WTC11 (cell line): Measurements from ENCODE around the gene ZBTB37. TPM values are rescaled to one million over a fixed set of nuclear protein-coding genes. Genes with fewer than 3 reads are reported as not detected.

Source experiments
- ATAC-seq: fragments of 200-7000 bp; cut with Tn5 transposase; 2 replicates; pipeline ENCODE4 v1.10.0; 2021; ENCODE audit warnings: mild to moderate bottlenecking, moderate library complexity
- CTCF ChIA-PET: fragments of 300-600 bp; sonication (Branson Sonifier 250); formaldehyde crosslinking; loops from one replicate; lab custom pipeline; 2021; ENCODE audit warnings: antibody characterized with exemption; lab: Charles Lee
- POLR2A ChIA-PET: fragments of 350-600 bp; sonication (Branson Sonifier 250); formaldehyde crosslinking; loops from one replicate; lab custom pipeline; 2021; ENCODE audit warnings: antibody characterized with exemption; lab: Charles Lee
- DNase-seq: peaks from one replicate; pipeline ENCODE4 v3.0.0; 2021; ENCODE audit warnings: low spot score
- H3K27ac Mint-ChIP-seq: 2 replicates; pipeline ENCODE4 v1.8.0; 2021; ENCODE audit warnings: mixed read lengths
- H3K27me3 Mint-ChIP-seq: 2 replicates; pipeline ENCODE4 v1.8.0; 2021; ENCODE audit warnings: low read depth, mild to moderate bottlenecking, moderate library complexity, mixed read lengths
- H3K36me3 Mint-ChIP-seq: 2 replicates; pipeline ENCODE4 v1.8.0; 2021; ENCODE audit warnings: mixed read lengths
- H3K4me1 Mint-ChIP-seq: 2 replicates; pipeline ENCODE4 v1.8.0; 2022; ENCODE audit warnings: mixed read lengths
- H3K4me3 Mint-ChIP-seq: 2 replicates; pipeline ENCODE4 v1.8.0; 2021; ENCODE audit warnings: mild to moderate bottlenecking, moderate library complexity, mixed read lengths
- H3K9me3 Mint-ChIP-seq: 2 replicates; pipeline ENCODE4 v1.8.0; 2021; ENCODE audit warnings: mixed read lengths
- AFF4 ChIP-seq: sonication (generic); formaldehyde crosslinking; IDR thresholded peaks from 2 replicates; pipeline ENCODE4 v1.8.1; 2023; ENCODE audit warnings: mild to moderate bottlenecking, missing genetic modification reagents, borderline replicate concordance
- AR ChIP-seq: fragments of 250-450 bp; sonication (Bioruptor Pico); IDR thresholded peaks from 2 replicates; pipeline ENCODE4 v1.9.0; 2021; ENCODE audit warnings: mild to moderate bottlenecking
- ATF6 ChIP-seq: sonication (generic); formaldehyde crosslinking; IDR thresholded peaks from 2 replicates; pipeline ENCODE4 v1.8.1; 2023; ENCODE audit warnings: mild to moderate bottlenecking, missing genetic modification reagents
- E2F4 ChIP-seq: sonication (generic); formaldehyde crosslinking; IDR thresholded peaks from 2 replicates; pipeline ENCODE4 v1.8.1; 2022; ENCODE audit warnings: low read depth, mild to moderate bottlenecking, moderate library complexity, missing genetic modification reagents, borderline replicate concordance
- E2F5 ChIP-seq: sonication (generic); formaldehyde crosslinking; IDR thresholded peaks from 2 replicates; pipeline ENCODE4 v1.8.1; 2022; ENCODE audit warnings: mild to moderate bottlenecking, moderate library complexity, missing genetic modification reagents
- EMX1 ChIP-seq: fragments of 250-450 bp; sonication (Bioruptor Pico); IDR thresholded peaks from 2 replicates; pipeline ENCODE4 v1.8.0; 2021; ENCODE audit warnings: mild to moderate bottlenecking
- ETV6 ChIP-seq: sonication (generic); formaldehyde crosslinking; IDR thresholded peaks from 2 replicates; pipeline ENCODE4 v1.8.1; 2022; ENCODE audit warnings: mild to moderate bottlenecking, missing genetic modification reagents
- FOXK1 ChIP-seq: sonication (generic); formaldehyde crosslinking; IDR thresholded peaks from 2 replicates; pipeline ENCODE4 v1.8.0; 2022; ENCODE audit warnings: mild to moderate bottlenecking, moderate library complexity, missing genetic modification reagents
- HMGXB4 ChIP-seq: sonication (generic); formaldehyde crosslinking; IDR thresholded peaks from 2 replicates; pipeline ENCODE4 v1.8.1; 2023; ENCODE audit warnings: mild to moderate bottlenecking, moderate library complexity, missing genetic modification reagents
- IRF1 ChIP-seq: sonication (generic); formaldehyde crosslinking; IDR thresholded peaks from 2 replicates; pipeline ENCODE4 v1.8.0; 2023; ENCODE audit warnings: missing genetic modification reagents
- JAZF1 ChIP-seq: fragments of 250-450 bp; sonication (Bioruptor Pico); IDR thresholded peaks from 2 replicates; pipeline ENCODE4 v1.9.0; 2021; ENCODE audit warnings: moderate library complexity, mild to moderate bottlenecking, inconsistent platforms
- KAT7 ChIP-seq: sonication (generic); formaldehyde crosslinking; IDR thresholded peaks from 2 replicates; pipeline ENCODE4 v1.8.1; 2023; ENCODE audit warnings: missing genetic modification reagents, mild to moderate bottlenecking, borderline replicate concordance
- NFATC4 ChIP-seq: fragments of 250-450 bp; sonication (Bioruptor Pico); IDR thresholded peaks from 2 replicates; pipeline ENCODE4 v1.9.0; 2021; ENCODE audit warnings: mild to moderate bottlenecking
- NR3C1 ChIP-seq: sonication (generic); formaldehyde crosslinking; conservative IDR thresholded peaks from 2 replicates; pipeline ENCODE4 v1.8.1; 2023; ENCODE audit warnings: low read depth, mild to moderate bottlenecking, missing genetic modification reagents
- RORB ChIP-seq: fragments of 250-450 bp; sonication (Bioruptor Pico); IDR thresholded peaks from 2 replicates; pipeline ENCODE4 v1.9.0; 2021; ENCODE audit warnings: mild to moderate bottlenecking
- SOX15 ChIP-seq: fragments of 250-450 bp; sonication (Bioruptor Pico); IDR thresholded peaks from 2 replicates; pipeline ENCODE4 v1.9.0; 2021; ENCODE audit warnings: mild to moderate bottlenecking
- ZNF232 ChIP-seq: sonication (generic); formaldehyde crosslinking; IDR thresholded peaks from 2 replicates; pipeline ENCODE4 v1.8.0; 2022; ENCODE audit warnings: mild to moderate bottlenecking, missing genetic modification reagents
- ZNF423 ChIP-seq: fragments of 250-450 bp; sonication (Bioruptor Pico); IDR thresholded peaks from 2 replicates; pipeline ENCODE4 v2.1.2; 2022; ENCODE audit warnings: mild to moderate bottlenecking, moderate library complexity
- ZNF512 ChIP-seq: sonication (generic); formaldehyde crosslinking; IDR thresholded peaks from 2 replicates; pipeline ENCODE4 v1.8.1; 2022; ENCODE audit warnings: missing genetic modification reagents, borderline replicate concordance
- total RNA-seq: library from RNA; stranded (reverse); gene quantifications from 3 replicates; pipeline ENCODE4 v1.2.3, GENCODE V29; 2021

The ZBTB37 gene
- total RNA-seq, 1 experiment from 2014 or later = 14.4 TPM

GRCh38 chr1:173867141-173867752 is 933 bp upstream of the ZBTB37 start (continued):
- TF ChIP-seq ATF6 (CRISPR knock-in tag) = no peak
- peak; percentile 61; the same call in 1 of the 2 replicates for TF ChIP-seq JAZF1 (CRISPR knock-in tag)
- peak; percentile 17; the same call in 1 of the 2 replicates for TF ChIP-seq RORB (CRISPR knock-in tag)
- peak; percentile 66; the same call in 1 of the 2 replicates for TF ChIP-seq KAT7 (CRISPR knock-in tag)
- TF ChIP-seq ZNF512 (CRISPR knock-in tag) = no peak
- no peak for TF ChIP-seq FOXK1 (CRISPR knock-in tag)

GRCh38 chr1:173867753-173868265 is 371 bp upstream of the ZBTB37 start, which contains the start of gene GAS5:
Gene GAS5 (minus strand): TSS chr1:173867989.
- no peaks in the 10 kb centered on the region for H3K9me3 Mint-ChIP-seq
- peaks cover 69% of the 10 kb centered on the region for H3K36me3 Mint-ChIP-seq
- peaks cover 63% of the 10 kb centered on the region for H3K4me1 Mint-ChIP-seq
- ATAC-seq (peak; percentile 85), DNase-seq (peak; percentile 100)
- ChIA-PET POLR2A (interaction anchor here (0.5 to 1.9 kb wide), 16 partner anchors 8 to 391 kb away, joined by 3 to 19 read pairs (median 4); partner anchors contain the start of genes CENPL, DARS2, KLHL20 and PRDX6), CTCF (interaction anchor here (0.6 to 1.2 kb wide), 8 partner anchors 15 to 438 kb away, joined by 3 to 5 read pairs (median 3); partner anchors contain the start of gene DARS2)
- peak within 1 kb of the TSS; percentile 97 for H3K4me3 Mint-ChIP-seq
- H3K27ac Mint-ChIP-seq = peak within 1 kb of the TSS; percentile 100
- H3K27me3 Mint-ChIP-seq = no peaks in the 10 kb centered on the region
- TF ChIP-seq IRF1 (CRISPR knock-in tag) (no peak), ZNF232 (CRISPR knock-in tag) (no peak), AFF4 (CRISPR knock-in tag) (peak; percentile 94; the same call in 1 of the 2 replicates), ZNF423 (no peak), AR (peak; percentile 7; the same call in 1 of the 2 replicates), EMX1 (no peak), ETV6 (CRISPR knock-in tag) (no peak), SOX15 (no peak), HMGXB4 (CRISPR knock-in tag) (peak; percentile 7; the same call in 1 of the 2 replicates), NFATC4 (CRISPR knock-in tag) (peak; percentile 55; the same call in 1 of the 2 replicates), NR3C1 (CRISPR knock-in tag) (no peak), E2F5 (CRISPR knock-in tag) (no peak; the same call in 1 of the 2 replicates), E2F4 (CRISPR knock-in tag) (no peak)
